Mononuclear cell (primary cell): ENCODE measurements around the gene GET4. TPM values are rescaled to one million over a fixed set of nuclear protein-coding genes. Genes with fewer than 3 reads are reported as not detected.

Experiments
- H3K27me3 ChIP-seq: 2 replicates; pipeline ENCODE4 v1.6.0; 2011; ENCODE audit warnings: low read length, control low read depth; ENCODE audit not compliant: insufficient read depth
- H3K4me1 ChIP-seq: 2 replicates; pipeline ENCODE4 v1.5.1; 2011; ENCODE audit warnings: mild to moderate bottlenecking, low read length, control low read depth; ENCODE audit not compliant: insufficient read depth
- H3K4me3 ChIP-seq: 2 replicates; pipeline ENCODE4 v1.5.1; 2011; ENCODE audit warnings: mild to moderate bottlenecking, low read length, moderate library complexity
- H3K9me3 ChIP-seq: 2 replicates; pipeline ENCODE4 v1.5.1; 2011; ENCODE audit warnings: low read depth, mild to moderate bottlenecking, control low read depth, low read length
- total RNA-seq: library from RNA; depleted of rRNA; stranded (reverse); fragments of >200 nt; gene quantifications from one replicate; pipeline ENCODE4 v1.2.3, GENCODE V29; 2012

GET4 gene
- total RNA-seq, 1 donor: 20.7 TPM

- Histone ChIP-seq H3K4me3 (no peak overlapping the region), H3K27me3 (no peaks in the 10 kb centered on the region), H3K4me1 (no peaks in the 10 kb centered on the region), H3K9me3 (no peaks in the 10 kb centered on the region)
These were observed 18.0 kb downstream of the GET4 start for GRCh38 chr7:894164-894867.

DNA sequence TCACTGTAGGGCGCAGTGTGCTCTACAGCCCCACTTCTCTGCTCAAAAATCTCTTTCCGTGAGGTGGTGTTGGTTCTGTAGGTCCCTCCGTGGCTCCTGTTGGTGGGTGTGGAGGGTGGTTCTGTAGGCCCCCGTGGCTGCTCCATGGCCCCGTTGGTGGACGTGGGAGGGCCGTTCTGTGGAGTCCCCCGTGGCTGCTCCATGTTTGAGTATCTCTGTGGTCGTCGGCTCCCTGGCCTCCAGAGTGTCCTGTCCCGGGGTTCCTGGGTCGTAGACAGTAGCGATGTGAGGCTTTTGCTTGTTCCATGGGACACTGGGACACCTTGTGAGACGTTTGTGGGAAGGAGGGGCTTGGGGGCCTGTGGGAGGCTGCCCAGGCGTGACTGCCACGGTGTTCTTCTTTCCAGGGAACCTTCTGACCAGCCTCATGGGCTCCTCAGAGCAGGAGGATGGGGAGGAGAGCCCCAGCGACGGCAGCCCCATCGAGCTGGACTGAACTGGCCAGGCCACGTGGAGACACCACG lies 18.6 kb downstream of the GET4 start:
- Histone ChIP-seq H3K27me3 (no peaks in the 10 kb centered on the region), H3K9me3 (no peaks in the 10 kb centered on the region), H3K4me3 (no peak overlapping the region), H3K4me1 (no peaks in the 10 kb centered on the region)

DNA sequence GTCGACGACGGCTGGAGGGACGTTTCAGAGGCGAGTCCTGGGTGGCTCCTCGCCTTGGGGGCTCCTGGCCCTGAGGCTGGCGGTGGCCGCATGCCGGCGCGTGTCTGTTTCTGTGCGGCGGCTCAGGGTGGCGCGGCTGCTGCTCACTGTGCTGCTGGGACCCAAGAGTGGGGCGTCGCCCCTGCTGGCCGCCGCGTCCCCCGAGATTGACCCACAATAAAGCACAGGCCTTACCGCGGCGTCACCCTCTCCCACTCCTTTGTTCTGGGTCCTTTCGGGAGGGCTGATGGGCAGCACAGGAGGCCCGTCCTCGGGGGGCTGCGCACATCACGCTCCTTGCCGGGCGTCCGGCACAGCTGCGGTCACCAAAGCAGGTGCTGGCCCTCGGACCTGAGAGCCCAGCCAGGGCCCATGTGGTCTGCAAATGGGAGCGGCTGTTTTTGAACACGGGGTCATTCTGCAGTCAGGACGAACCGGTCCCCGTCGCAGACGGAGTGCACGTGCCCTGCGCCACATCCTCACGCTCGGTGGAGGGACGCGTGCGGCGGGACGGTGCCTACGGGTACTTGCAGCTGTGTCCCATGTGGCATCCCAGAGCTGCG lies 19.2 kb downstream of the GET4 start:
- no peak overlapping the region for H3K4me3 ChIP-seq
- H3K9me3 ChIP-seq: no peaks in the 10 kb centered on the region
- H3K4me1 ChIP-seq: no peaks in the 10 kb centered on the region
- no peaks in the 10 kb centered on the region for H3K27me3 ChIP-seq

DNA sequence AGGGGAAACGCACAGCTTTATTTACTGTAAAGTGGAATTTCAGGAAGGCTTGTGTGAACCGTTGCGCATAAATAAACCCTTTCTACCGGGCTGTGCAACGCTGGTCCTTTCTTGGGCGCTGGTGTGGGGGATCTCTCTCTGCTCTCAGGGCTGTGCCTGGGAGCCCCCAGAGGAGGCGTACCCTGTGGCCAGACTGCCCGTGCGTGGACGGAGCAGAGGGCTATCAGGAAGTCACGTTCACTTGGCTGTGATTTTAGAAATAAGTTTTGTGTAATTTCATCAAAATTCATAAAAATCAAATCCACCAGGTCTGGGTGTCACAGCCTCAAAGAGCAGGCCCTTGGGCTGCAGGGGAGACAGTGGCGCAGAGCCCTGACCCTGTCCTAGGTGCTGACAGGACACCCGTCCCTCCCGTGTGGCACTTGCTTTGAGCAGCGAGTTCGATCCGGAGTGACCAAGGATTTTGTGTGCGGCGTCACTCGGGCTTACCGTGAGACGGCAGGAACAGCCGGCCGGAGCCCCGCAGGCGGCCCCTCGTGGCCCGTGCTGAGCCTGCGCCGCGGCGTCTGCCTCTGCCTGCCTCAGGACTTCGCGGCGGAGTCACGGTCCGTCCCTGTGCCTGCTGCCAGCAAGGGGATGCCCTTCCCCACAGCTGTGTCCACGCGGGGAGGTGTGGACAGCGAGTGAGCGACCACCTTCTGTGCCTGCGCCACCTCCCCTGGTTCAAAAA lies 20.2 kb downstream of the GET4 start:
- Histone ChIP-seq H3K4me3 (no peak overlapping the region), H3K9me3 (no peaks in the 10 kb centered on the region), H3K4me1 (no peaks in the 10 kb centered on the region), H3K27me3 (no peaks in the 10 kb centered on the region)

DNA sequence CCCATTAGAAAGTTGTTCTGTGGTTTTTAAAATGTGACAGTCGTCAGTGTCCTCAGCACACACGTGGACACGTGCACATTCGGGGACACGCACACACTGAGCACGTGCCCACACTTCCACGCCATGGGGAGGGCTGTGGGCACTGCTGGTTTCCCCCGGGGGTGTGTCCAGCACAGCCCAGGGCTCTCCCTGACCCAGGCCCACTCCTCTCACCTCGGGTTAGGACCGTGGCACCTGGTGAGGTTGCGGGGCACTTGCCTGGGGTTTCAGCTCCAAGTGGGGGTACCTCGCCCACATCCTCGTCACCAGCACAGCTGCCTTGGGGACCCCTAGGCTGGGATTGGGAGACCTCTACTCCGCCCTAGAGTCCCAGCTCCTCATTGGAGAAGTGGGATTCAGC lies 20.7 kb downstream of the GET4 start:
- Histone ChIP-seq H3K9me3 (no peaks in the 10 kb centered on the region), H3K27me3 (no peaks in the 10 kb centered on the region), H3K4me3 (no peak overlapping the region), H3K4me1 (no peaks in the 10 kb centered on the region)

GRCh38 chr7:897771-898376 lies 21.5 kb downstream of the GET4 start:
- Histone ChIP-seq H3K4me3 (no peak overlapping the region), H3K27me3 (no peaks in the 10 kb centered on the region), H3K9me3 (no peaks in the 10 kb centered on the region), H3K4me1 (no peaks in the 10 kb centered on the region)

GRCh38 chr7:898460-898854 lies 22.1 kb downstream of the GET4 start:
- Histone ChIP-seq H3K4me1 (no peaks in the 10 kb centered on the region), H3K27me3 (no peaks in the 10 kb centered on the region), H3K9me3 (no peaks in the 10 kb centered on the region)

GRCh38 chr7:898855-899681 lies 22.7 kb downstream of the GET4 start:
- Histone ChIP-seq H3K4me1 (no peaks in the 10 kb centered on the region), H3K9me3 (no peaks in the 10 kb centered on the region), H3K27me3 (no peaks in the 10 kb centered on the region), H3K4me3 (no peak overlapping the region)

More at GRCh38 chr7:898460-898854, 22.1 kb downstream of the GET4 start:
- H3K4me3 ChIP-seq: no peak overlapping the region

GRCh38 chr7:899806-900205 lies 23.5 kb downstream of the GET4 start:
- H3K4me1 ChIP-seq: no peaks in the 10 kb centered on the region
- no peaks in the 10 kb centered on the region for H3K9me3 ChIP-seq
- no peaks in the 10 kb centered on the region for H3K27me3 ChIP-seq
- H3K4me3 ChIP-seq: no peak overlapping the region

GRCh38 chr7:900331-901040 lies 24.1 kb downstream of the GET4 start:
- H3K4me1 ChIP-seq: no peaks in the 10 kb centered on the region
- no peak overlapping the region for H3K4me3 ChIP-seq
- no peaks in the 10 kb centered on the region for H3K27me3 ChIP-seq
- H3K9me3 ChIP-seq: no peaks in the 10 kb centered on the region

DNA sequence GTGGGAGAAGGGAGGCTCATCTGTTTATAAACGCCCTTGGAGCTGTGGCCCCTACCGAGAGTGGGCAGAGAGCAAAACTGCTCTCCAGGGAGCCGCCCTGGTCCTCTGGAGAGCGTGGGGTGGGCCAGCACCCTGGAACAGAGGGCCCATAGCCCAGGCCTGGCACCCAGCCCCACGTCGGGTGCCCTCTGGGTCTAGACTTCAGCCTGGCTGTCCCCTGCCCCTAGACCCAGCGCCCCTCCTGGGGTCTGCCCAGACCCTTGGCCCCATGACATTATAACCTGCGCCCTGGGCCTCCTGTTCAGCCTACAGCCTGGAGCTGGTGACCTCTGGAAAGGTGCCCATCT lies 24.7 kb downstream of the GET4 start:
- Histone ChIP-seq H3K9me3 (no peaks in the 10 kb centered on the region), H3K4me1 (no peaks in the 10 kb centered on the region), H3K4me3 (no peak overlapping the region), H3K27me3 (no peaks in the 10 kb centered on the region)

DNA sequence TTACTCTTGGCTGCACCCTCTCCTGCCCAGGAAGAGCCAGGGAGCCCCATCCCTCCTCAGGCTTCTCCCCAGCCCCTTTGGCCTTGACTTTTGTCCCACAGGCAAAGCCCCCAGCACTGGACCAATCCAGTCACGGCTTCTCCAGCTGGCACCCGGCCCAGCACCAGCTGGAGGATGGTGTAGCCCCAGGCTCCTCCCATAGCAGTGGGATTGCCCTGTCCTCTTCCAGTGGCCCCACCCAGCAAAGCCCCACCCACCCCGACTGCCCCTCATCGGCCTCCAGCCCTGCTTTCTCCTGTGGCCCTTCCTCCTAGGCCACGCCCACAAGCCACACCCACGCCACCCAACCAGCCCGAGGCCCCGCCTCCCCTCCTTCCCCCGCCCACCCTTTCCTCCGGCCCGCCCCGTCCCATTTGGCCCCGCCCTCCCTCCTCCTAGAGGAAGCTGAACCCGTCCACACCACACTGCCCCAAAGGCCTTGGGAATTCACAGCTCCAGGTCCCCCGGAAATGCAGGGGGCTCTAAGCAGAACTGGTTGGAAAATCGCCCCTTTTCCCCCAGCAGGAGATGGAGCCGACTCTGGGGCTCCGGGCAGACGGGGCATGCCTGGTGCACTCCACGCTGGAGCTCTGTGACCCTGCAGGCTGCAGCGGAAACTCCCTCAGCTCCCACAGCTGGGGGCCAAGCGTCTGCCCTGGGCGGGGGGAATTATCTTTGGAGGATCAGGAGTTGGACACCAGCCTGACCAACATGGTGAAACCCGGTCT lies 25.2 kb downstream of the GET4 start:
- Histone ChIP-seq H3K27me3 (no peaks in the 10 kb centered on the region), H3K9me3 (no peaks in the 10 kb centered on the region), H3K4me3 (no peak overlapping the region), H3K4me1 (no peaks in the 10 kb centered on the region)

DNA sequence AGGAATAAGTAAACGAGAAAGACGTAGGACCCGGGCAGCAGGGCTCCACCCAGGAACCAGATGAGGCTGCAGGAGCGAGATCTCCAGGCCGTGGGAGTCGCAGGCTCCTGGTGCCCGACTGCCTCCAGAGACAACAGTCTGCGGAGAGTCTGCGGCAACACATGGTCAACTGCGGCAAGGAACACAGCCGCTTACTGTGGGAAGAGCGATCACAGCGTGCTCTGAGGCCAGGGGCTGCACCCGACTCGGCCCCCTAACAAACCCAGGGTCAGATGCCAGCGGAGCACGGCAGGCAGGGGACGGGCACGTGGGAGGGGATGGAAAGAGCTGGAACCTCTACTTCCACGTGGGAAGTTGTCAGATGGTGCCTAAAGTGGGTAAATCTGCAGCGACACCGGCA lies 26.6 kb downstream of the GET4 start:
- no peaks in the 10 kb centered on the region for H3K9me3 ChIP-seq
- no peak overlapping the region for H3K4me3 ChIP-seq
- no peaks in the 10 kb centered on the region for H3K27me3 ChIP-seq
- no peaks in the 10 kb centered on the region for H3K4me1 ChIP-seq
